EH (cell line): ENCODE measurements around the gene CCDC63.
A peak's percentile ranks its signal among the peaks of the same experiment; 100 is the strongest.

Experiments
- DNase-seq: peaks from one replicate; pipeline ENCODE4 v3.0.0-alpha.2; 2015; ENCODE audit warnings: low read depth

Gene CCDC63

DNA sequence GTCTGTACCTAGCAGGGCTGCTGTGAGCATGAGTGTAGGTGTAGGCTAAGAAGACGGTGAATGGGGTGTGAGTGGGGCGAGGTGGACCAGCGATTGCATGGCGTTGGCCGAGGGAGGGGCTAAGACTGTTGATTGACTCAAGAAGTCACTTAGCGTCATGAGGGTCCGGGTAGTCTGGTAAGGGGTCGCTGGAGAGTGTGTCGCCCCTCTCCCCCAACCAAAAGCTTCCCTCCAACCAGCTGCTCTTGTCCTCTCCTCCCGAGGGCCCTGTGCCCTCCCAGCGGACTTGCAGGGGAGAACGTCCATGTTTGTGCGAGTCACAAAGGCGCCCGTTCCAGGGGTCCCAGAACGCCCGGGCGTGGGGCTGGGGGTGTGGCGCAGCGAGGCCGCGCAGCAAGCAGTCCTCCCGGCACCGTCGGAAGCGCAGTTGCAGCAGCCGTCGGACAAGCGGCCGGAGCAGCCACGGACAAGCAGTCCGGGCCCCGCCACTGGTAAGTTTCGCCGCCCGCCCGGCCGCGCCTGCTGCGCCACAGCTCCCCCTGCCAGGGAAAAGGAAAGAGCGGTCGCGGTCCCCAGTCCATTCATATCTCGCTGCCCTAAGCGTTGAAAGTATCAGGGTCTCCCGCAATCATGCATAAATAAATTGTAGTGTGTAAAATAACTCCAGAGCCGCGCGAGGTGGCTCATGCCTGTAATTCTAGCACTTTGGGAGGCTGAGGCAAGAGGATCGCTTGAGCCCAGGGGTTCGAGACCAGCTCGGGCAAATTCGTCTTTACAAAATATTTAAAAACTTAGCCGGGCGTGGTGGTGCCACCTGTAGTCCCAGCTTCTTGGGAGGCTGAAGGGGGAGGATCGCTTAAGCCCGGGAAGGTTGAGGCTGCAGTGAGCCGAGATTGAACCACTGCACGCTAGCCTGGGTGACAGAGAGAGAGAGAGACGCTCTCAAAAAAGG, at the start of gene CCDC63:
CCDC63 (plus strand) TSS at position 373 of the 952 bp plus-strand sequence. CDS start 5,968 bp downstream, outside the sequence.
- DNase-seq: peak; percentile 30

DNA sequence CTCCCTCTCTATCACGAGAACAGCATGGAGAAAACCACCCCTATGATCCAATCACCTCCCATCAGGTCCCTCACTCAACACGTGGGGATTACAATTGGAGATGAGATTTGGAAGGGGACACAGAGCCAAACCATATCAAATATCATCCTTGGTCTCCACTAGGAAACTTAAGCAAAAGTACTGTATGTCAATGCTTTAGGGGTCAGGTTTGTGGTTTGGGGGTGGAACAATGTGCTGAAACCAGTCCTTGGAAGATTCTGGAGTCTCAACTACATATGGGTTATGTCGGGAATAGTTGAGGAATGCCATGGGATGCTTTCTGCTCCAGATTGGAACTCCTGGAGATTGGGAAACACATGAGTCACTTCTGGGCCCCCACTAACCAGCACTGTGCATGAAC, 48.3 kb upstream of the CCDC63 start:
- DNase-seq: no peak

DNA sequence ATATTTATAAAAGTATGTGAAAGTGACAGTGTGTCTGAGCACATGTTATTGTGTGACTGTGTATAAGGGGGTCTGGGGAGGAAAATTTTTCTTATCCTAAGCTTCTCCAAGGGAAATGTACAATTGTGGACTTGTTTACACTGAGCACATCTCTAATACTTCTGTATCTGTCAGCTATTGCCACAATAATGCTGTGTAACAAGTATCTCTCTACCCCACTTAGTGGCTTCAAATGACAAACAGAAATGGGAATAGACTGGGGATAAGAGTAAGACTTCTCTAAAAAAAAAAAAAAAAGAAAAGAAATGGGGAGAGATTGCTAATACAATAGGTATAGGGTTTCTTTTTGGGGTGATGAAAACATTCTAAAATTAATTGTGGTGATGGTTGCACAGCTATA, 44.3 kb upstream of the CCDC63 start:
- DNase-seq: no peak

DNA sequence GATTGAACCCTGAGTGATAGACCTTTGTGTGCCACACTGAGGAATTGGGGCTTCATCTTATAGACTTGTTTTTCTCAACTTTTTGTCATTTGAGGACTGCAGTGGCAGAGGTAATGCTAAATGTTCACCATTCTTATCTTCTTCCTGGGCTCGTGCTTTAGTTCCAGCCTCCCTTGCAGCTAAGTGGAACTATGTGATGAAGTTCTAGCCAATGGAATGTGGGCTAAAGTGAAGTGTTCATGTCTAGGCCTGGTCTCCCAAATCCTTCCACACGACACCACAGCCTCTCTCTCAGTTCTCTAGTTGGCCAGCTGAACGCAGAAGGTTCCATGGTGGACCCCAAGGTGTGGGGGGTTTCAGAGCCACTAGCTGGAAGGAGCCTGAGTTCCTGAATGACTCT, 42.4 kb upstream of the CCDC63 start:
- no peak for DNase-seq

DNA sequence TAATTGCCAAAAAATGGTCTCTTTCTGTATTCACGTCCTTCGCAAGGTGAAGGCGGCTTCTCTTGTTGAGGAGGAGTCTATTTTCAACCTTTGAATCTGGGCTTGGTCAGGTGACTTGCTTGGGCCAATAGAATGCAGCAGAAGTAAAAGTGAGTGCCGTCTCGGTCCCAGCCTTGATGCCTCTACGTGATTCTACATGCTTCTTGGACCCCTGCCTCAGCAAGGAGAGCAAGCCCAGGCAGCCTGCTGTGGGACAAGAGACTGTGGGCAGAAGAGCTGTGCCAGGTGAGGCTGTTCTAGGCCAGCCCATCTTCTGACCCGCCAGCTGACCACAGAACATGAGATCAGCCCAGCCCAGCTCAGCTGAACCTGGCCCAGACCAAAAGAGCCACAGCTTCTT, 39.1 kb upstream of the CCDC63 start:
- DNase-seq: no peak

DNA sequence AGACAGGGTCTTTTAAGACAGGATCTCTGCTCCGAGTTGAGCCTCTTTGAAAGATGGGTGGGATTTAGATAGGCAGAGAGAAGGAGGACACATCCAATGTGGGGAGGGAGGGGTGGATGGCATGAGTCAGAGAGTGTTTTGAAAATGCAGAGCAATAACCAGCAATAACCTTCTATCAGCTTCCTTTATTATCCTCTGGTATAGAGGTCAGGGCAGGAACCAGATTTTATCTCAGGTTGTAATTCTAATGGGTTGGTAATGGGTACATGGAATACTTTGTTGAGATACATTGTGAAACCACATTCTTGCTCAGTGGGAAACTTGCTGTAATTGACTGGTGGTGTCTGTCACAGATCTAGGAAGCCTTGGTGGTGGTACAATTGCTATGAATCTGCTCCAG, 37.6 kb upstream of the CCDC63 start:
- DNase-seq: no peak

DNA sequence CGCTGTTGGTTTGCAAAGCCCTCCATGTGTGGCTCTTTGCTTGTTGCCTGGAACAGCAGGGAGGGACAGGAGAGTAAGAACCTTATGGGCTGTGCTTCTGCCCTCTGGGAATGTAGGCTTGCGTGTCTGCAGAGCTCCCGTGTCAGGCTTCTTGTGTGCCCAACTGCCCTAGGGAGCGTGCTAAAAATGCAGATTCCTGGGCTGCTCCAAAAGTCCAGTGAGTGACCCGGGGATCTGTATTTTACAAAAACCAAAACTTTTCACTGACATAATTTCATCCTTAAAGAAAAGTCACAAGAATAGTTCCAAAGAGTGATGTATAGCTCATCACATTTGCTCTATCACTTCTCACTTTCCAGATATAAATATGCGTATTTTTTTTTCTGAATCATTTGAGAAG, 34.8 kb upstream of the CCDC63 start:
- no peak for DNase-seq

DNA sequence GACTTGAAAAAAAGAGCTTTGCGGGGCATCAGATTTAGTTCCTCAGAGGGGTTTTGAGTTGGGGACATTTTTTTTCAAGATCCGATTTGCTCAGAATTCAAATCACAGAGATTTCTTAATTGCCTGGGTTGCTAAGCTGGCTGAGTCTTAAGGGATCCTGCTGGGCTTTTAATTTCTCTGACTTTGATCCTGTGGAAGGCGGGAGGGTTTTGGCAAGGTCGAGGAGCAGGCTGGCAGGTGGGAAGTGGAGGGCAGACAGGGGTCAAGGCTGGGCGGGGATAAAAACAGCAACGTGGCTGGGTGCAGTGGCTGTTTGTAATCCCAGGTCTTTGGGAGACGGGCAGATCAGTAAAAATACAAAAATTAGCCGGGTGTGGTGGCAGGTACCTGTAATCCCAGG, 33.5 kb upstream of the CCDC63 start:
- DNase-seq: no peak

DNA sequence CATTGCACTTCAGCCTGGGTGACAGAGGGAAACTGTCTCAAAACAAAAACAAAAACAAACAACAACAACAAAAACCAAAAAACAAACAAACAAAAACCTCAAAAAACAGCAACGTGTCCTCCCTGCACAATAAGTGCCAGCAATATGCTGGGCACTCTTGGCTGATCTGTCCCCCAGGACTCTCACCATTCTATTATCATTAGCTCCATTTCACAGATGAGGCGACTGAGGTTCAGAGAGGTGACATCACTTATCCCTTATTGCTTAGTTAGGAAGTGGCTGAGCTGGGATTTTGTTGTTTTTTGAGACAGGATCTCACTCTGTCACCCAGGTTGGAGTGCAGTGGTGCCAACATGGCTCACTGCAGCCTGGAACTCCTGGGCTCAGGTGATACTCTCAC, 33.0 kb upstream of the CCDC63 start:
- DNase-seq: no peak

DNA sequence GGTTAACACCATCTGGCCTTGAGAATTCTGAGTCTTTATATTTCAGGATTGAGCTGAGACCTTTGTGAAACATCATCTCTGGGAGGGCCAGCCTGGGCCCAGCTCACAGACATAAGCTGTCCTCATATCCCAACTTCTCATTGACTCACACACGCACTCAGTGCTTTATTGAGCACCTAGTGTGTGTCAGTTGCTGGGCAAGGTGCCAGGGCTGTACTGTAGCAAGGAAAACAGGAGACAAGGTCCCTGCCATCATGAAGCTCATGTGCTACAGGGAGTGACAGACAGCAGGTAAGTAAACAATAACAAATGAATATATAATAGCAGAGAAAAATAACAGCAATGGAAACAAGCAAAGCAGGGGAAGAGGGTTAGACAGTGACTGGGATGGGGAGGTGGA, 30.5 kb upstream of the CCDC63 start:
- DNase-seq: no peak

DNA sequence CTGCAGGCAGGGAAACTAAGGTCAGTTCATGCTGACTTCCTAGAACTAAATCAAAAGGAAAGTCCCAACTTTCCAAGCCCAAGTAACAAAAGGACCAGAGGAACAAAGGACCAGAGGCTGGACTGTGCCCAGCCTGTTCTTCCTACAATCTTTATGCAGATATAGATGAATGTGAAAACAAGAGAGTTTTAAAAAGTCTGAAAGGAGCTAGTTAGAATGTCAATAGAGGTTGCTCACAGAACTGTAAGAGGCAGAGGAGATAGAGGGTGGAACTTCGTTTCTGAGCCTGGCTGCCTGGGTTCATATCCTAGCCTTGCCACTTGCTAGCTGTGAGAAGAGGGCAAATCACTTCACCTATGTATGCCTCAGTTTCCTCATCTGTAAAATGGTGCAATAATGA, 30.0 kb upstream of the CCDC63 start:
- DNase-seq: no peak

DNA sequence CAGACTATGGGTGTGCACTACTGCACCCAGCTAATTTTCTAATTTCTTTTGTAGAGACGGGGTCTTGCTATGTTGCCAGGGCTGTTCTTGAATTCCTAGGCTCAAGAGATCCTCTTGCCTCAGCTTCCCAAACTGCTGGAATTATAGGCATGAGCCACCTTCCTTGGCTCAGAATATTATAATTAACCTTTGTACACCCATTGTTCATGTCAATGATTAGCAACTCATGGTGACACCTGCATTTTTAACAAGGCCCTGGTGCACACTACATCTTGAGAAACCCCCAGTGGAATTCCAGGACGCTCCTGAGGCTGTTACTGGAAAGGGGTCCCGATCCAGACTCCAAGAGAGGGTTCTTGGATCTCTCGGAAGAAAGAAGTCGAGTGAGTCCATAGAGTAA, 28.3 kb upstream of the CCDC63 start:
- no peak for DNase-seq

DNA sequence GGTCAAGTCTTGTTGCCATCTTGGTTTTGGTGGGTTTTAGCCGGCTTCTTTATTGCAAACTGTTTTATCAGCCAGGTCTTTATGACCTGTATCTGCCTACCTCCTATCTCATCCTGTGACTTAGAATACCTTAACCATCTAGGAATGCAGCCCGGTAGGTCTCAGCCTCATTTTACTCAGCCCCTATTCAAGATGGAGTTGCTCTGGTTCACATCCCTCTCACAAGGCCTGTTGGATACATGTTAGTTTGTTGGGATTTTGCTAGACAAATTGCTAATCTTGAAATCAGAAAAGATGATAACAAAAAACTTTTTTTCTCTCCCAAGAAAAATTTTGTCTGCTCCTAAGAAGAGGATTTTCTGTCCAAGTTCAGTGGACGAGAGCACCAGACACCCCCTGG, 27.6 kb upstream of the CCDC63 start:
- DNase-seq: no peak

DNA sequence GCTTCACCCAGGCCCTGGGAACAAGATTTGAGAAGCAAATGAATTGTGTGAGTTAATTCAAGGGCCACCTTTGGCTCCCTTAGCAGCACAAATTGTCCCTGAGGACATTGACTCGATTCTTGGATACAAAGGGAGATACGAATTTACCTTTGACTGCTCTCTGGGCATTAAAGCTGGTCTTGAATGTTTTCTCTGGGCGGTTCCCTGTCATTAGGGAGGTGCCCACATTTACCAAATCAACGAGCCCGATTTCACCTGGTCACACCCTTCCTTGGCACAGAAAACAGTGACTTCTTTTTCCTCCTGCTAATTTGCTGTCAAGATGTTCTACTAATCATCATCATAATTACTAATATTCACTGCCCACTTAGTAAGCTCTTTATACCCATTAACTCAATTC, 27.1 kb upstream of the CCDC63 start:
- DNase-seq: no peak

DNA sequence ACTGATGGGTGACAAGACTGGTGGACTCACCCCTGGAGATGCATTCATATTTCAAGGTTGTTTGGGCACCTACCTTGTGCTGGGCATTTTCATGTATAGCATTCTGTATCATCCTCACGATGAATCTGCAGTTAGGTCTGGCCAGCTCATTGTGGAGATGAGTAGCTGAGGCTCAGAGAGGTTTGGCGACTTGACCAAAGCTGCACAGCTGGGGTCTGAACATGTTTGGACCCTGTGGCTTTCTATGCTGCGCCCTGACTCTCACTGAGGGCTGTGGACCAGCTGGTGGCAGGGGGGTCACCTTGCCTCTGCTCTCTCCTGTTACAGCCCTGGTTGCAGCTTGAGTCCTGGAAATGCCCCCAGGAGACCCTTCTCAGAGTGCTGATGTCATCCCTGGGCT, 24.9 kb upstream of the CCDC63 start:
- no peak for DNase-seq

DNA sequence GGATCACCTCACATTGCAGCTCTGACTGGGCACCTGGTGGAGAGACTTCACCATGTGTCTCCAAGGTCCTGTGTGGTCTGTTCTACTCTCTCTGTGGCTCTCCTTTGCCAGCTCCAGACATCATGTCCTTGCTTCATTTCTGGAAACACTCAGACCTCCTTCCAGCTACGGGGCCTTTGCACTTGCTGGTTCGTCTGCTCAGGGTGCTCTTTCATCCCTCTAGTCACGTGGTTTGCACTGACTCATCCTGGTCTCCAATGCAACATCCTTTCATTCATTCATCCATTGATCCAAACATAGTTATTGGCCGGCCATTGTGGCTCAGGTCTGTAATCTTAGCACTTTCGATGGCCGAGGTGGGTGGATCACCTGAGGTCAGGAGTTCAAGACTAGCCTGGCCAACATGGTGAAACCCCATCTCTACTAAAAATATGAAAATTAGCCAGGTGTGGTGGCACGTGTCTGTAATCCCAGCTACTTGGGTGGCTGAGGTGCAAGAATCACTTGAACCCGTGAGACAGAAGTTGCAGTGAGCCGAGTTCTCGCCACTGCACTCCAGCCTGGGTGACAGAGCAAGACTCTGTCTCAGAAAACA, 23.9 kb upstream of the CCDC63 start:
- DNase-seq: no peak

DNA sequence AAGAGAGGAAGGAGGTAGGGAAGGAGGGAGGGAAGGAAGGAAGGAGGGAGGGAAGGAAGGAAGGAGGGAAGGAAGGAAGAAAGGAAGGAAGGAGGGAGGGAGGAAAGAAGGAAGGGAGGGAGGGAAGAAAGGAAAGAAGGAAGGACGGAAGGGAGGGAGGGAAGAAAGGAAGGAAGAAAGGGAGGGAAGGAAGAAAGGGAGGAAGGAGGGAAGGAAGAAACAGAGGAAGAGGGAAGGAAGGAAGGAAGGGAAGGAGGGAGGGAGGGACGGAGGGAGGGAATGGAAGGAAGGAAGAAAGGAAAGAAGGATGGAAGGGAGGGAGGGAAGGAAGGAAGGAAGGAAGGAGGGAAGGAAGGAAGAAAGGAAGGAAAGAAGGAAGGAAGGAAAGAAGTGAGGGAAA, 22.4 kb upstream of the CCDC63 start:
- DNase-seq: no peak

DNA sequence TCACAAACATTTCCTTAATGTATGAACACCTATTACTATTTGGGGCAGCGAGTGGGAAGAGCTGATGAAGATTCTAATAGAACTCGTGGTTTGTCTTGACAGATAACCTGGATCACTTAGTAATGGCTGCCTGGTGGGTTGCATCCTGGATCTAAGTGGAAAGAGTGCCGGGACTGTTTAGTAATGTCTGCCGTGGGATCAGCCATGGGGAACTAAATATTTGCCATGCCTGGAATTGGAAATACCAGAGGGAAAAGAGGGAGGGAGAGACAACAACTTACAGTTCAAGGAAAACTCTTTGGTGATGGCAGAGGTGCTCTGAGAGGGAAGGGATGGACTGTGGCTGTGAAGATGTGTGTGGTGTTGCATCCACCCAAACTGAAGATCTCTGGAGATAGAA, 21.3 kb upstream of the CCDC63 start:
- no peak for DNase-seq

DNA sequence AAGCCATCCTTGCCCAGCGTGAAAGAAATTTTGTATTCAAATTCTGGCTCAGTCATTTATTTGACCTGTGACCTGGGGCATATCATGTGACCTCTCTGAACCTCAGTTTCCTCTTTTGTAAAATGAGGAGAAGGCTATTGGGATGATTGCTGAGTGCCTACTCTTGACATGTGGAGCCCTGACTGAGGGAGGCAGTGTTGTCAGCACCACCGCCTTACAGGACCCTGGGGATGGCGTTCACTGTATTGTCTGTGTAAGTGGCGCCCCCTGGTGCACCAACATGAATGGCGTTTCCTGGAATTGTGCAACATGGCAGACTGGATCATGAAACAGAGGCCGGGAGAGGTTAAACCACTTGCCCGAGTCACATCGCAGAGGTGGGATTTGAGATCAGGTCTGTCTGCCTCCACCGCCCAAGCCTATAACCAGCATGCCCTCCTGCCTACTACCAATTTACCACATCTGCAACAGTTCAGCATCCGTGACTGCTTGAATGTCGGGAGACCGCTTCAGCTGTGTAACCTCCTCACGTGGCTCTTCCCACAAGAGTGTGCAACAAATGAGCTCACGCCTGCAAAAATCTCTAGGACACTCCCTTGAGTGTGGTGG, 20.1 kb upstream of the CCDC63 start:
- DNase-seq: peak; percentile 83

DNA sequence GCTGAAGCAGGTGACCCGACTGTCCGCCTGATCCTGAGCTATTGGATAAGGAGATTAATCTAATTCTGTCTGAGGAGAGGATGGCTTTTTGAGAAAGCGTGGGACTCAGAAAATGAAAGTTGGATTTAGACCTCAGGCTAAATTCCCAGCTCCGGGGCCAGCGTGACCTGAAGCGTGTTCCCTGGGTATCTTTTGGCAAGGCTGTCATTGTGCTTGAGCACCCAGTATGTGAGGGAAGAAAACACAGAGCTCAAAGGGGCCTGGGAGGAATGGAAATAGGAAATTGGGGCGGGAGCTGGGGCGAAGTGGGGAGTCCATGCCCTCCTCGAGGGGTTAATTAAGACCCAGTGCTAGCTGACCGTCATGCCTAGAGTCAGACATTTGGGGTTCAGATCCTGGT, 17.5 kb upstream of the CCDC63 start:
- DNase-seq: no peak

DNA sequence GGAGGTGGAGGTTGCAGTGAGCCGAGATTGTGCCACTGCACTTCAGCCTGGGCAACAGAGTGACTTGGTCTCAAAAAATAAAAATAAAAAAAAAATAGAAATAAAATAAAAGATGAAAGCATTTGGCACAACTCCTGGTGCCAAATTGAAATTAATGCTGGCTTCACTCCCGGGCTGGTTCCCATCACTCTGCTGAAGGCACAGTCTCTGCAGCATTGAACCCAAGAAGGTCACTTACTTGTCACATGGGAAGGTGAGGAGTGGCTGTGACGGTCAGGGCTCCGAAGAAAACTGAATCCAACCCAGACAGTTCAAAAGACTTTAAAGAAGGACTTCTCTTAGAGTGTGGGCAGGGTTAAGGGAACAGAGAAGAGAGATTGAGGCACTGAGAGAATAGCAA, 10.5 kb upstream of the CCDC63 start:
- no peak for DNase-seq

DNA sequence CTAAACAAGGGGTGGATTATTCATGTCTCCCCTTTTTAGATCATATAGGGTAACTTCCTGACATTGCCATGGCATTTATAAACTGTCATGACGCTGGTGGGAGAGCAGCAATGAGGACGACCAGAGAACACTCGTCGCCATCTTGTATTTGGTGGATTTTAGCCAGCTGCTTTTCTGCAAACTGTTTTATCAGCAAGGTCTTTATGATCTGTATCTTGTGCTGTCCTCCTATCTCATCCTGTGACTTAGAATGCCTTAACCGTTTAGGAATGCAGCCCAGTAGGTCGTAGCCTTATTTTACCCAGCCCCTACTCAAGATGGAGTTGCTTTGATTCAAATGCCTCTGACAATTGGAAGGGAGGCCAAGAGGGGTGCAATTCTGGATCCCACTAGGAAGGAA, 5.8 kb upstream of the CCDC63 start:
- DNase-seq: no peak

DNA sequence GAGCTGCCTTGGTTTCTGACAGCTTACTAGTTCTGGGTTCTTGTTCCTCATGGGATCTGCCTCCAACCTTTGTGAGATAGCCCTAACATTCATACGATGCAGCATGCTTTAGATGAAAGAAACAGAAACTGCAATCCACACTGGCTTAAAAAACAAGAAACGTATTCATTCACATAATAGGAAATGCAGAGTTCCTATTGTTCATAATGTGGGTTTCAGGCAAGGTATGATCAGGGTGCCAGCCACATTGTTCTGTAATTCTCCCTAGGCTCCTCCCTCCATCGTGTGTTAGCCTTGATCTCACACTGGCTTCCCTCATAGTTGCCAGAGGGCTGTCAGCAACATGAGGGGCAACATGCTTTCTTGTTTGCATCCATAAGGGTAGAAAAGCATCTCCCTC, 2.7 kb upstream of the CCDC63 start:
- no peak for DNase-seq
